ENCODE data around the gene HOXB8.
A peak's percentile ranks its signal among the peaks of the same experiment; 100 is the strongest.

HOXB8 gene

GRCh38 chr17:48625495-48626244 lies 10.6 kb upstream of the HOXB8 start:
- H3K4me1 Mint-ChIP-seq = peaks cover 72% of the 10 kb centered on the region
- H3K4me3 Mint-ChIP-seq = peak overlapping the region; percentile 99
- DNase-seq = no peak
- peak overlapping the region; percentile 99 for H3K27ac Mint-ChIP-seq
- H3K27me3 Mint-ChIP-seq (ENCODE audit: low read depth, poor library complexity) = peaks cover 17% of the 10 kb centered on the region
- H3K36me3 Mint-ChIP-seq (ENCODE audit: low read depth) = peaks cover 61% of the 10 kb centered on the region
- TF ChIP-seq, protein P1, sequence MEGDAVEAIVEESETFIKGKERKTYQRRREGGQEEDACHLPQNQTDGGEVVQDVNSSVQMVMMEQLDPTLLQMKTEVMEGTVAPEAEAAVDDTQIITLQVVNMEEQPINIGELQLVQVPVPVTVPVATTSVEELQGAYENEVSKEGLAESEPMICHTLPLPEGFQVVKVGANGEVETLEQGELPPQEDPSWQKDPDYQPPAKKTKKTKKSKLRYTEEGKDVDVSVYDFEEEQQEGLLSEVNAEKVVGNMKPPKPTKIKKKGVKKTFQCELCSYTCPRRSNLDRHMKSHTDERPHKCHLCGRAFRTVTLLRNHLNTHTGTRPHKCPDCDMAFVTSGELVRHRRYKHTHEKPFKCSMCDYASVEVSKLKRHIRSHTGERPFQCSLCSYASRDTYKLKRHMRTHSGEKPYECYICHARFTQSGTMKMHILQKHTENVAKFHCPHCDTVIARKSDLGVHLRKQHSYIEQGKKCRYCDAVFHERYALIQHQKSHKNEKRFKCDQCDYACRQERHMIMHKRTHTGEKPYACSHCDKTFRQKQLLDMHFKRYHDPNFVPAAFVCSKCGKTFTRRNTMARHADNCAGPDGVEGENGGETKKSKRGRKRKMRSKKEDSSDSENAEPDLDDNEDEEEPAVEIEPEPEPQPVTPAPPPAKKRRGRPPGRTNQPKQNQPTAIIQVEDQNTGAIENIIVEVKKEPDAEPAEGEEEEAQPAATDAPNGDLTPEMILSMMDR (IDR thresholded peaks at IDR 0.05) = no peak
- H3K9me3 Mint-ChIP-seq = no peaks in the 10 kb centered on the region

- peaks cover 52% of the 10 kb centered on the region for H3K36me3 Mint-ChIP-seq (ENCODE audit: low read depth)
- TF ChIP-seq, protein P1 (IDR thresholded peaks at IDR 0.05) = no peak
- H3K27ac Mint-ChIP-seq = peak overlapping the region; percentile 100
- H3K27me3 Mint-ChIP-seq (ENCODE audit: low read depth, poor library complexity) = peaks cover 17% of the 10 kb centered on the region
- H3K4me1 Mint-ChIP-seq = peaks cover 68% of the 10 kb centered on the region
- H3K4me3 Mint-ChIP-seq = peak overlapping the region; percentile 99
- DNase-seq = no peak
- H3K9me3 Mint-ChIP-seq = no peaks in the 10 kb centered on the region
Observed at GRCh38 chr17:48624544-48625494, 9.7 kb upstream of the HOXB8 start.

DNA sequence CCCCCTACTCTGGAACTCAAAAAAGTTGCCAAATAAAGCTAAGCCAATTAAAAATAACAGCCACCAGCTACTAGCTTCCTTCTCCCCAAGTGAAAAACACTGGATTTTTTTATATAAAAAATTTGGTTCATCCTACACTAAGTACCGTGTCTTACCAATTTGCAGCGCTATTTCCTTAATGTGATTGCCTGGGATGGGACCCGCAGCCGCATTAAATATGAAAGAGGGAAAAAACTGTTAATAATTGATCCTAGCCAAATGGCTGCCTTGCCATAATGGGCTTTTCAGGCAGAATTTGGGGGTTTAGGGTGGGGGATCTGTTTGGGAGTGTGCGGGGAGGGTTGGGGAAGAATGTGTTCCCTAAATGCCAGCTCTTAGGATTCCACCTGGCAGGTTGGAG lies 9.0 kb upstream of the HOXB8 start:
- Mint-ChIP-seq H3K9me3 (no peaks in the 10 kb centered on the region), H3K36me3 (ENCODE audit: low read depth) (peaks cover 46% of the 10 kb centered on the region), H3K4me3 (peak overlapping the region; percentile 99), H3K27ac (peak overlapping the region; percentile 100), H3K27me3 (ENCODE audit: low read depth, poor library complexity) (peaks cover 17% of the 10 kb centered on the region), H3K4me1 (peaks cover 67% of the 10 kb centered on the region)
- DNase-seq = no peak
- TF ChIP-seq, protein P1 (IDR thresholded peaks at IDR 0.05) = no peak

DNA sequence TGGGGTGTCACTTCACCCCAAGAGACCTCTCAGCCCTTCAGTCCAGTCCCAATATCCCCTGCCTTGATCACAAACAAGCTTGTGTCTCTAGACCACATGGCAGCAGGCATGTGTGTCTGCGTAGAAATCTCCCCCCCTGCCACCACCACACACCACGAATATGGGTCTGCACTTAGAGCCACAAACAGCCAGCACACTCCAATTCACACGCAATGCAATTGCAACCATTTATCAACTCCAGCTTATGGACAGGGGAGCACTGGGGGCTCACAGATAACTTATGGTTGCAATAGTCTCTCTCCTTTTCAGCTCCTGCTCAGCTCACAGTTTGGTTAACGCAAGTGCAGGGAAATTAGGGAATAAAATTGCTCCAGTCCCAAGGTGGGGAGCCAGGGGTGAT lies 8.5 kb upstream of the HOXB8 start:
- TF ChIP-seq, protein P1 (IDR thresholded peaks at IDR 0.05) = no peak
- Mint-ChIP-seq H3K27ac (peak overlapping the region; percentile 100), H3K4me1 (peaks cover 67% of the 10 kb centered on the region), H3K36me3 (ENCODE audit: low read depth) (peaks cover 46% of the 10 kb centered on the region), H3K4me3 (peak overlapping the region; percentile 99), H3K9me3 (no peaks in the 10 kb centered on the region), H3K27me3 (ENCODE audit: low read depth, poor library complexity) (peaks cover 15% of the 10 kb centered on the region)
- DNase-seq = no peak

DNA sequence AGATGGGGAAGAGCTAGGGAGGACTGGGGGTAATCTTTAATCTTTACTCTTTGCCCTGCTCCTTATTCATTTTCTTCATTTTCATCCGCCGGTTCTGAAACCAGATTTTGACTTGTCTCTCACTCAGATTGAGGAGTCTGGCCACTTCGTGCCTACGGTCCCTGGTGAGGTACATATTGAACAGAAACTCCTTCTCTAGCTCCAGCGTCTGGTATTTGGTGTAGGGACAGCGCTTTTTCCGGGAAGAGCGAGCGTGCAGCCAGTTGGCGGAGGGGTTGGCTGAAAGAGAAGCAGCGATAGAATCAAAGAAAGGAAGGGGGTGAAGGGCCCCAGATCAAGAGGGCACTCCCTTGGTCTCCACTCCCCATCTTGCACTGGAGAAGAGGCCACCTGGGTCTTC lies 7.8 kb upstream of the HOXB8 start:
- Mint-ChIP-seq H3K27ac (peak overlapping the region; percentile 100), H3K27me3 (ENCODE audit: low read depth, poor library complexity) (peaks cover 15% of the 10 kb centered on the region), H3K36me3 (ENCODE audit: low read depth) (peaks cover 46% of the 10 kb centered on the region), H3K4me1 (peaks cover 65% of the 10 kb centered on the region), H3K4me3 (peak overlapping the region; percentile 99), H3K9me3 (no peaks in the 10 kb centered on the region)
- no peak for DNase-seq
- TF ChIP-seq, protein P1 (IDR thresholded peaks at IDR 0.05) = no peak
